GM19438 (cell line): ENCODE measurements around the gene PCDHB14.
"Not testable (repeated sequence)": the region's sequence is repeated elsewhere in the genome, so short reads cannot be mapped to it uniquely, and the experiment has no call there.

Experiments
- ATAC-seq: cut with Tn5 transposase; IDR thresholded peaks from one replicate; pipeline ENCODE4 v1.9.1; 2021; ENCODE audit warnings: low read depth; ENCODE audit not compliant: unreplicated experiment

PCDHB14 gene

GRCh38 chr5:141208478-141208877 lies 14.7 kb upstream of the PCDHB14 start, which contains the start of gene PCDHB12:
TSS of gene PCDHB12 (plus strand) at chr5:141208719. CDS start at chr5:141208908, 189 bp downstream.
- ATAC-seq: no peak

DNA sequence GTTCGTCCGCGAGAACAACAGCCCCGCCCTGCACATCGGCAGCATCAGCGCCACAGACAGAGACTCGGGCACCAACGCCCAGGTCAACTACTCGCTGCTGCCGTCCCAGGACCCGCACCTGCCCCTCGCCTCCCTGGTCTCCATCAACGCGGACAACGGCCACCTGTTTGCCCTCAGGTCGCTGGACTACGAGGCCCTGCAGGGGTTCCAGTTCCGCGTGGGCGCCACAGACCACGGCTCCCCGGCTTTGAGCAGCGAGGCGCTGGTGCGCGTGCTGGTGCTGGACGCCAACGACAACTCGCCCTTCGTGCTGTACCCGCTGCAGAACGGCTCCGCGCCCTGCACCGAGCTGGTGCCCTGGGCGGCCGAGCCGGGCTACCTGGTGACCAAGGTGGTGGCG lies 12.9 kb upstream of the PCDHB14 start:
- ATAC-seq: not testable (repeated sequence)

GRCh38 chr5:141210849-141211248 lies 12.3 kb upstream of the PCDHB14 start:
- not testable (repeated sequence) for ATAC-seq

DNA sequence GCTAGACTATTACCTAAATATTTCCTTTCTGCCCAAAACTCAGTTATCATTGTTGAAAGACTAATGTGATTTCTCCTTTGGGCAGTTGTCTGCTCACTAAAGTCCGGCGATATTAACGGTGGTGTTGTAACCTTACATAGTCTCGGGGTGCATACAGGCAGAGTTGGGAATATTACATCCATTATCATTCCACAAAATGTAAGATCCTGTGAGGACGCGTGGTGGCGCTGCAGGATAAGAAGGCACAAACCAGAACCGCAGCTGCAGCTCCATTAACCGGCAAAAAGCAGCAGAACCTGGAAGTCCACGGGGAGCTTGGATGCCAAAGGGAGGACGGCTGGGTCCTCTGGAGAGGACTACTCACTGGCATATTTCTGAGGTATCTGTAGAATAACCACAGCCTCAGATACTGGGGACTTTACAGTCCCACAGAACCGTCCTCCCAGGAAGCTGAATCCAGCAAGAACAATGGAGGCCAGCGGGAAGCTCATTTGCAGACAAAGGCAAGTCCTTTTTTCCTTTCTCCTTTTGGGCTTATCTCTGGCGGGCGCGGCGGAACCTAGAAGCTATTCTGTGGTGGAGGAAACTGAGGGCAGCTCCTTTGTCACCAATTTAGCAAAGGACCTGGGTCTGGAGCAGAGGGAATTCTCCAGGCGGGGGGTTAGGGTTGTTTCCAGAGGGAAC lies 9.3 kb upstream of the PCDHB14 start, which contains the start of gene PCDHB13:
Gene PCDHB13, plus strand, starts transcription at position 264 of the 684 bp plus-strand sequence. Its CDS starts 205 bp downstream, at position 469.
- ATAC-seq: not testable (repeated sequence)

GRCh38 chr5:141214583-141214982 lies 8.6 kb upstream of the PCDHB14 start:
- ATAC-seq: not testable (repeated sequence)

- not testable (repeated sequence) for ATAC-seq
These were observed 7.6 kb upstream of the PCDHB14 start for GRCh38 chr5:141215504-141215903.

DNA sequence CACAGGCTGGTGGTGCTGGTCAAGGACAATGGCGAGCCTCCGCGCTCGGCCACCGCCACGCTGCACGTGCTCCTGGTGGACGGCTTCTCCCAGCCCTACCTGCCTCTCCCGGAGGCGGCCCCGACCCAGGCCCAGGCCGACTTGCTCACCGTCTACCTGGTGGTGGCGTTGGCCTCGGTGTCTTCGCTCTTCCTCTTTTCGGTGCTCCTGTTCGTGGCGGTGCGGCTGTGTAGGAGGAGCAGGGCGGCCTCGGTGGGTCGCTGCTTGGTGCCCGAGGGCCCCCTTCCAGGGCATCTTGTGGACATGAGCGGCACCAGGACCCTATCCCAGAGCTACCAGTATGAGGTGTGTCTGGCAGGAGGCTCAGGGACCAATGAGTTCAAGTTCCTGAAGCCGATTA lies 7.1 kb upstream of the PCDHB14 start:
- ATAC-seq: not testable (repeated sequence)

DNA sequence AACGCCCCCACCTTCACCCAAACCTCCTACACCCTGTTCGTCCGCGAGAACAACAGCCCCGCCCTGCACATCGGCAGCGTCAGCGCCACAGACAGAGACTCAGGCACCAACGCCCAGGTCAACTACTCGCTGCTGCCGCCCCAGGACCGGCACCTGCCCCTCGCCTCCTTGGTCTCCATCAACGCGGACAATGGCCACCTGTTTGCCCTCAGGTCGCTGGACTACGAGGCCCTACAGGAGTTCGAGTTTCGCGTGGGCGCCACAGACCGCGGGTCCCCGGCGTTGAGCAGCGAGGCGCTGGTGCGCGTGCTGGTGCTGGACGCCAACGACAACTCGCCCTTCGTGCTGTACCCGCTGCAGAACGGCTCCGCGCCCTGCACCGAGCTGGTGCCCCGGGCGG lies 1.7 kb downstream of the PCDHB14 start:
- not testable (repeated sequence) for ATAC-seq

DNA sequence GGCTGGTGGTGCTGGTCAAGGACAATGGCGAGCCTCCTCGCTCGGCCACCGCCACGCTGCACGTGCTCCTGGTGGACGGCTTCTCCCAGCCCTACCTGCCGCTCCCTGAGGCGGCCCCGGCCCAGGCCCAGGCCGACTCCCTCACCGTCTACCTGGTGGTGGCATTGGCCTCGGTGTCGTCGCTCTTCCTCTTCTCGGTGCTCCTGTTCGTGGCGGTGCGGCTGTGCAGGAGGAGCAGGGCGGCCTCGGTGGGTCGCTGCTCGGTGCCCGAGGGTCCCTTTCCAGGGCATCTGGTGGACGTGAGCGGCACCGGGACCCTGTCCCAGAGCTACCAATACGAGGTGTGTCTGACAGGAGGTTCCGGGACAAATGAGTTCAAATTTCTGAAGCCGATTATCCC lies 2.3 kb downstream of the PCDHB14 start:
- not testable (repeated sequence) for ATAC-seq

GRCh38 chr5:141234109-141234667 lies 11.0 kb downstream of the PCDHB14 start:
- ATAC-seq: no peak

GRCh38 chr5:141235922-141236321 lies 12.8 kb downstream of the PCDHB14 start:
- ATAC-seq: not testable (repeated sequence)

GRCh38 chr5:141236516-141237313 lies 13.6 kb downstream of the PCDHB14 start:
- ATAC-seq: no peak

DNA sequence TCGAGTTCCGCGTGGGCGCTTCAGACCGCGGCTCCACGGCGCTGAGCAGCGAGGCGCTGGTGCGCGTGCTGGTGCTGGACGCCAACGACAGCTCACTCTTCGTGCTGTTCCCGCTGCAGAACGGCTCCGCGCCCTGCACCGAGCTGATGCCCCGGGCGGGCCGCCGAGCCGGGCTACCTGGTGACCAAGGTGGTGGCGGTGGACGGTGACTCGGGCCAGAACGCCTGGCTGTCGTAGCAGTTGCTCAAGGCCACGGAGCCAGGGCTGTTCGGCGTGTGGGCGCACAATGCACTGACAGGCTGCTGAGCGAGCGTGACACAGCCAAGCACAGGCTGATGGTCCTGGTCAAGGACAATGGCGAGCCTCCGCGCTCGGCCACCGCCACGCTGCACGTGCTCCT lies 18.4 kb downstream of the PCDHB14 start:
- ATAC-seq: no peak

- ATAC-seq: no peak
These were observed 22.1 kb downstream of the PCDHB14 start, which contains the start of gene PCDHB15 for GRCh38 chr5:141245250-141245717. TSS of gene PCDHB15 (plus strand) at chr5:141245395. CDS start at chr5:141245579, 184 bp downstream.

DNA sequence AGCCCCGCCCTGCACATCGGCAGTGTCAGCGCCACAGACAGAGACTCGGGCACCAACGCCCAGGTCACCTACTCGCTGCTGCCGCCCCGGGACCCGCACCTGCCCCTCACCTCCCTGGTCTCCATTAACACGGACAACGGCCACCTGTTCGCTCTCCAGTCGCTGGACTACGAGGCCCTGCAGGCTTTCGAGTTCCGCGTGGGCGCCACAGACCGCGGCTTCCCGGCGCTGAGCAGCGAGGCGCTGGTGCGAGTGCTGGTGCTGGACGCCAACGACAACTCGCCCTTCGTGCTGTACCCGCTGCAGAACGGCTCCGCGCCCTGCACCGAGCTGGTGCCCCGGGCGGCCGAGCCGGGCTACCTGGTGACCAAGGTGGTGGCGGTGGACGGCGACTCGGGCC lies 23.8 kb downstream of the PCDHB14 start:
- ATAC-seq: not testable (repeated sequence)

- not testable (repeated sequence) for ATAC-seq
These were observed 24.3 kb downstream of the PCDHB14 start for GRCh38 chr5:141247434-141247833.

DNA sequence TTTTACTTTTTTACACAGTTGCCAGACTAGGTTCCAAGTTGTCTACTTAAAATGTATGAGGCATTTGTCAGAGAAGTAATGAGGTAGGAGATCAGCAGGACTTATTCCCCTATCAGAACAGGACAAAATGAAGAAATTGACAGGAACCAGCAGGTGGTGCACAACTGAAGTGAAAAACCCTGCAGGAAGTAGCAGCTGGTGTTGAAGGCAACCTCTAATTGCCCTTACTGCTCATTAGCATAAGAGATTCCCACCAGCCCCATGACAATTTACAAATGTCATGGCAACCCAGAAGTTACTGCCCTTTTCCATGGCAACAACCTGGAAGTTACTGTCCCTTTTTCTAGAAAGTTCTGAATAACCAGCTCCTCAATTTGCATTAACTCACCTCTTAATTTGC lies 27.4 kb downstream of the PCDHB14 start:
- ATAC-seq: no peak

DNA sequence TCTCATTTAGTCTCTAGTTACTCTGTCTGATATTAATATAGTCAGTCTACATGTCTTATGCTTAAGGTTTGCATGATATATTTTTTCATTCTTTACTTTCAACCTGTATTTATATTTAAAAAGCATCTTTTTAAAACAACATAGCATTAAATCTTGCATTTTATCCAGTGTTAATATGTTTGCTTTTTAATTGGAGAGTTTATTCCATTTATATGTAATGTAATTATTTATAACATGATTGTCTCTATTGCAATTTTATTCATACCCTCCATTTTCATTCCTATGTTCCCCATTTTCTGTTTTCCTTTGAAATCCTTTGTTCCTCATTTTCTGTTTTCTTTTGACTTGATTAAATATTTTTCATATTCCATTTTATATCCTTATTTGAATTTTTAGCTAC lies 35.3 kb downstream of the PCDHB14 start:
- ATAC-seq: no peak

DNA sequence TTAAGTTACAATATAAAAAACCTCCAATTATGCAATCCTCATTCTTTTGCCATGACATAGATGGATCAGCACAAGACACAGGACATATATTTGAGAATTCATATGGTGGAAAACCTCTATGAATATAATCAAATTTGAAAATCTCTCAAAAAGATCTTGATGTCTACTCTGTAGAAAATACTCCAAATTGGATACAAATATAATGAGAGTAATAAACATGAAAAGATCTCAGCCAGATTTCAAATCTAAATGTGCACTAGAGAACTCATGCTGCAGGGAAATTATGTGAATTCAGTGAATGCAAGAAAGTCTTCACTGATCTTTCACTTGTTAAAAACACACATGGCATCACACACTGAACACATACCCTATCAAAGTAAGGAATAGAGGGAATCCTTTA lies 35.8 kb downstream of the PCDHB14 start:
- ATAC-seq: no peak

- ATAC-seq: no peak
These were observed 37.5 kb downstream of the PCDHB14 start for GRCh38 chr5:141260458-141261237.
